ENCODE measurements around the gene WNT3A.

DNA sequence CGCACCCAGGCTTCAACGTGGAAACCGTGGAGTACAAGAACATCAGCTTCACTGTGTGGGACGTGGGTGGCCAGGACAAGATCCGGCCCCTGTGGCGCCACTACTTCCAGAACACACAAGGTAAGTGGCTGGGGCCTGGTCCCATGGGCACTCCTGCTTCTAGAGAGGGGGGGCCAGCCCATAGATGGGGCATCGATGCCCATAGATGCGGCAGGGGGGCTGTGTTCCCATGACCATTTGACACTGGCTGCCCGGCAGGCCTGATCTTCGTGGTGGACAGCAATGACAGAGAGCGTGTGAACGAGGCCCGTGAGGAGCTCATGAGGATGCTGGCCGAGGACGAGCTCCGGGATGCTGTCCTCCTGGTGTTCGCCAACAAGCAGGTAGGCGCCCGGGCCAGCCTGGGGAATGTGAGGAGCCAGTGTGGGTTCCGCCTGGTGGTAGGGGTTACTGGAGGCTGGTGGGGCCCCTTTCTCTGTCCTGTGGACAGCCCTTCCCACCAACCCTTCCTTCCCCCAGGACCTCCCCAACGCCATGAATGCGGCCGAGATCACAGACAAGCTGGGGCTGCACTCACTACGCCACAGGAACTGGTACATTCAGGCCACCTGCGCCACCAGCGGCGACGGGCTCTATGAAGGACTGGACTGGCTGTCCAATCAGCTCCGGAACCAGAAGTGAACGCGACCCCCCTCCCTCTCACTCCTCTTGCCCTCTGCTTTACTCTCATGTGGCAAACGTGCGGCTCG lies 90.7 kb downstream of the WNT3A start:
- TF ChIP-seq POLR2A (IDR thresholded peaks at IDR 0.05) (no peak), CTCF (IDR thresholded peaks at IDR 0.05) (no peak)
